H9 (cell line): ENCODE data around the gene RALY. TPM values are rescaled to one million over a fixed set of nuclear protein-coding genes. Genes with fewer than 3 reads are reported as not detected.
A peak's percentile ranks its signal among the peaks of the same experiment; 100 is the strongest.

Source experiments
- DNase-seq: peaks from one replicate; pipeline ENCODE4 v3.0.0-alpha.2; 2017
- H2AFZ ChIP-seq: one replicate; pipeline ENCODE4 v1.6.1; 2013; ENCODE audit warnings: mild to moderate bottlenecking, low read length, control low read depth, moderate library complexity
- H2AK5ac ChIP-seq: 2 replicates; pipeline ENCODE4 v1.6.1; 2013; ENCODE audit warnings: low read length, control low read depth, mixed read lengths; ENCODE audit not compliant: insufficient read length
- H2BK120ac ChIP-seq: one replicate; pipeline ENCODE4 v1.6.1; 2013; ENCODE audit warnings: low read depth, mild to moderate bottlenecking, low read length, control low read depth, inconsistent platforms; ENCODE audit not compliant: poor library complexity, severe bottlenecking
- H2BK12ac ChIP-seq: 2 replicates; pipeline ENCODE4 v1.6.1; 2013; ENCODE audit warnings: low read length, control low read depth, mixed read lengths, low read depth; ENCODE audit not compliant: insufficient read length
- H2BK15ac ChIP-seq: 2 replicates; pipeline ENCODE4 v1.6.1; 2013; ENCODE audit warnings: low read depth, low read length, control low read depth
- H2BK20ac ChIP-seq: one replicate; pipeline ENCODE4 v1.6.1; 2013; ENCODE audit warnings: low read depth, mild to moderate bottlenecking, low read length, control low read depth, inconsistent platforms; ENCODE audit not compliant: poor library complexity, severe bottlenecking
- H2BK5ac ChIP-seq: 2 replicates; pipeline ENCODE4 v1.6.1; 2013; ENCODE audit warnings: low read length, control low read depth, mixed read lengths; ENCODE audit not compliant: insufficient read length
- H3K14ac ChIP-seq: 2 replicates; pipeline ENCODE4 v1.6.1; 2013; ENCODE audit warnings: low read length, control low read depth; ENCODE audit not compliant: insufficient read depth
- H3K18ac ChIP-seq: 2 replicates; pipeline ENCODE4 v1.6.1; 2013; ENCODE audit warnings: low read depth, mild to moderate bottlenecking, mixed read lengths, low read length, control low read depth; ENCODE audit not compliant: insufficient read length
- H3K23ac ChIP-seq: 2 replicates; pipeline ENCODE4 v1.6.1; 2013; ENCODE audit warnings: low read length, control low read depth, mixed read lengths, low read depth; ENCODE audit not compliant: insufficient read length
- H3K23me2 ChIP-seq: 2 replicates; pipeline ENCODE4 v1.6.1; 2013; ENCODE audit warnings: low read depth, mild to moderate bottlenecking, mixed read lengths, low read length, control low read depth; ENCODE audit not compliant: insufficient read length, poor library complexity, severe bottlenecking
- H3K27ac ChIP-seq: 2 replicates; pipeline ENCODE4 v1.5.1; 2013; ENCODE audit warnings: low read length, control low read depth, mixed read lengths, low read depth; ENCODE audit not compliant: insufficient read length
- H3K27me3 ChIP-seq: 2 replicates; pipeline ENCODE4 v1.6.1; 2013; ENCODE audit warnings: low read length, control low read depth, inconsistent platforms; ENCODE audit not compliant: insufficient read depth
- H3K4ac ChIP-seq: 2 replicates; pipeline ENCODE4 v1.6.1; 2013; ENCODE audit warnings: low read depth, mild to moderate bottlenecking, control low read depth, inconsistent platforms, low read length, moderate library complexity
- H3K4me1 ChIP-seq: 2 replicates; pipeline ENCODE4 v1.6.1; 2013; ENCODE audit warnings: low read length, control low read depth, inconsistent platforms; ENCODE audit not compliant: insufficient read depth
- H3K4me2 ChIP-seq: 2 replicates; pipeline ENCODE4 v1.6.1; 2013; ENCODE audit warnings: low read length, control low read depth, mixed read lengths; ENCODE audit not compliant: insufficient read length, insufficient read depth
- H3K56ac ChIP-seq: 2 replicates; pipeline ENCODE4 v1.6.1; 2013; ENCODE audit warnings: low read depth, mild to moderate bottlenecking, mixed read lengths, low read length, control low read depth; ENCODE audit not compliant: insufficient read length
- H3K79me1 ChIP-seq: 2 replicates; pipeline ENCODE4 v1.6.1; 2013; ENCODE audit warnings: low read depth, mild to moderate bottlenecking, moderate library complexity, low read length, control low read depth, inconsistent platforms; ENCODE audit not compliant: insufficient read depth, poor library complexity, severe bottlenecking
- H3K79me2 ChIP-seq: 2 replicates; pipeline ENCODE4 v1.6.1; 2013; ENCODE audit warnings: low read length, control low read depth, inconsistent platforms; ENCODE audit not compliant: insufficient read depth
- H3K9ac ChIP-seq: 2 replicates; pipeline ENCODE4 v1.6.1; 2013; ENCODE audit warnings: low read length, control low read depth, mixed read lengths; ENCODE audit not compliant: insufficient read length; ENCODE audit errors: extremely low read depth
- H3K9me3 ChIP-seq: one replicate; pipeline ENCODE4 v1.6.1; 2013; ENCODE audit warnings: low read depth, low read length, inconsistent platforms; ENCODE audit not compliant: control insufficient read depth
- H3T11ph ChIP-seq: one replicate; pipeline ENCODE4 v1.6.1; 2013; ENCODE audit warnings: mild to moderate bottlenecking, low read length, control low read depth, inconsistent platforms
- H4K20me1 ChIP-seq: one replicate; pipeline ENCODE4 v1.6.1; 2013; ENCODE audit not compliant: control insufficient read depth, insufficient read length, insufficient read depth
- H4K5ac ChIP-seq: 2 replicates; pipeline ENCODE4 v1.6.1; 2013; ENCODE audit warnings: low read depth, mild to moderate bottlenecking, mixed read lengths, low read length, control low read depth; ENCODE audit not compliant: insufficient read length
- H4K8ac ChIP-seq: replicated peaks from 2 replicates; pipeline ENCODE4 v1.6.1; 2013; ENCODE audit warnings: low read length, control low read depth, mixed read lengths, low read depth; ENCODE audit not compliant: insufficient read length
- H4K91ac ChIP-seq: 2 replicates; pipeline ENCODE4 v1.6.1; 2013; ENCODE audit warnings: low read depth, mild to moderate bottlenecking, moderate library complexity, mixed read lengths, low read length, control low read depth; ENCODE audit not compliant: insufficient read length
- H3K27ac Mint-ChIP-seq, 3 experiments: 2 replicates in 2 of 3; 3 replicates in 1 of 3; pipeline ENCODE4 v1.8.0; 2020 to 2021; ENCODE audit warnings: mixed read lengths in 3 of 3, mild to moderate bottlenecking in 1 of 3, moderate library complexity in 1 of 3
- H3K27me3 Mint-ChIP-seq: 2 replicates; pipeline ENCODE4 v1.8.0; 2021; ENCODE audit warnings: low read depth, mild to moderate bottlenecking, moderate library complexity, mixed read lengths
- H3K36me3 Mint-ChIP-seq, 3 experiments: 2 replicates in 2 of 3; 3 replicates in 1 of 3; pipeline ENCODE4 v1.8.0; 2020 to 2021; ENCODE audit warnings: low read depth in 3 of 3, mixed read lengths in 3 of 3; ENCODE audit not compliant: insufficient read depth in 1 of 3
- H3K4me1 Mint-ChIP-seq, 2 experiments: 2 replicates each; pipeline ENCODE4 v1.8.0; 2020; ENCODE audit warnings: mixed read lengths in 2 of 2
- H3K4me3 Mint-ChIP-seq, 2 experiments: 2 replicates in 1 of 2; 3 replicates in 1 of 2; pipeline ENCODE4 v1.8.0; 2020 to 2021; ENCODE audit warnings: mild to moderate bottlenecking in 2 of 2, mixed read lengths in 2 of 2, moderate library complexity in 1 of 2
- H3K9me3 Mint-ChIP-seq, 2 experiments: 2 replicates in 1 of 2; 3 replicates in 1 of 2; pipeline ENCODE4 v1.8.0; 2020; ENCODE audit warnings: mild to moderate bottlenecking in 2 of 2, mixed read lengths in 2 of 2, moderate library complexity in 1 of 2
- CTCF ChIP-seq: fragments of 200-600 bp; sonication (generic); conservative IDR thresholded peaks from 3 replicates; pipeline ENCODE4 v1.8.0; 2021; ENCODE audit warnings: antibody characterized with exemption, mild to moderate bottlenecking
- WGBS: extraction: QIAGEN DNeasy Blood & Tissue Kit; methylation state at CpG from one replicate; pipeline ENCODE4 v1.1.7; 2013; ENCODE audit warnings: missing lambda C conversion rate, low lambda C conversion rate, mixed read lengths; ENCODE audit not compliant: insufficient read length; ENCODE audit errors: extremely low coverage; 5-methylcytosine and 5-hydroxymethylcytosine counted together
- total RNA-seq: library from RNA; stranded (reverse); gene quantifications from 2 replicates; pipeline ENCODE4 v1.2.1, GENCODE V29; 2021

RALY gene
- total RNA-seq, 1 experiment from 2014 or later: 199 TPM

GRCh38 chr20:34111702-34112599 is 118.2 kb downstream of the RALY start, which contains the start of gene EIF2S2:
EIF2S2 (minus strand) TSS chr20:34112243; CDS start chr20:34112110, 133 bp downstream.
- Histone ChIP-seq H3K4ac (peak within 1 kb of the TSS; percentile 1; the same call in 1 of the 2 replicates), H2AK5ac (no peak within 1 kb of the TSS), H2BK5ac (no peak within 1 kb of the TSS), H4K5ac (no peak within 1 kb of the TSS), H3K23ac (no peak within 1 kb of the TSS), H3K27me3 (no peaks in the 10 kb centered on the region), H3K14ac (peak within 1 kb of the TSS; percentile 84), H3K4me2 (peak within 1 kb of the TSS; percentile 88), H3K79me1 (no peaks in the 10 kb centered on the region), H3K4me1 (peaks cover 3% of the 10 kb centered on the region; the same call in 1 of the 2 replicates), H3K18ac (peak within 1 kb of the TSS; percentile 87), H4K91ac (no peak within 1 kb of the TSS), H2BK15ac (no peak within 1 kb of the TSS), H3K9me3 (no peaks in the 10 kb centered on the region), H4K8ac (no peak within 1 kb of the TSS), H3K9ac (peak within 1 kb of the TSS; percentile 75), H2BK120ac (no peak within 1 kb of the TSS), H3K27ac (no peak within 1 kb of the TSS), H2AFZ (no peak within 1 kb of the TSS), H2BK20ac (no peak within 1 kb of the TSS), H3K79me2 (peaks cover 42% of the 10 kb centered on the region), H2BK12ac (no peak within 1 kb of the TSS), H3K56ac (no peak within 1 kb of the TSS), H3K23me2 (peaks cover 15% of the 10 kb centered on the region), H3T11ph (peak within 1 kb of the TSS; percentile 0), H4K20me1 (no peaks in the 10 kb centered on the region)
- WGBS: no CpG with 5 or more reads among the region's 81 CpGs
- DNase-seq: peak; percentile 98
- peak within 1 kb of the TSS; percentile 80 to 98 for H3K4me3 Mint-ChIP-seq
- TF ChIP-seq CTCF: no peak; the same call in 2 of the 3 replicates
- peaks cover 28 to 39% (median 31%) of the 10 kb centered on the region in 3 experiments for H3K36me3 Mint-ChIP-seq
- H3K9me3 Mint-ChIP-seq: no peaks in the 10 kb centered on the region
- H3K27ac Mint-ChIP-seq: peak within 1 kb of the TSS; percentile 97 to 99 (median 99)
- H3K27me3 Mint-ChIP-seq: no peaks in the 10 kb centered on the region; the same call in 1 of the 2 replicates
- peaks cover 26 to 33% of the 10 kb centered on the region in 2 experiments for H3K4me1 Mint-ChIP-seq
